GM23248 (cell line): ENCODE results near the gene GALNT1.
"Not testable (repeated sequence)": the region's sequence is repeated elsewhere in the genome, so short reads cannot be mapped to it uniquely, and the experiment has no call there.

Experiments used
- EZH2 ChIP-seq: fragments of 200-600 bp; sonication (generic); IDR thresholded peaks from 2 replicates; pipeline ENCODE4 v1.6.1; 2018; ENCODE audit warnings: antibody characterized with exemption, mild to moderate bottlenecking; ENCODE audit not compliant: insufficient read depth, poor library complexity, severe bottlenecking
- EZH2phosphoT487 ChIP-seq: fragments of 200-600 bp; sonication (generic); IDR thresholded peaks from 2 replicates; pipeline ENCODE4 v1.6.1; 2018; ENCODE audit warnings: antibody characterized with exemption, moderate library complexity, mild to moderate bottlenecking, low read depth; ENCODE audit not compliant: insufficient read depth

DNA sequence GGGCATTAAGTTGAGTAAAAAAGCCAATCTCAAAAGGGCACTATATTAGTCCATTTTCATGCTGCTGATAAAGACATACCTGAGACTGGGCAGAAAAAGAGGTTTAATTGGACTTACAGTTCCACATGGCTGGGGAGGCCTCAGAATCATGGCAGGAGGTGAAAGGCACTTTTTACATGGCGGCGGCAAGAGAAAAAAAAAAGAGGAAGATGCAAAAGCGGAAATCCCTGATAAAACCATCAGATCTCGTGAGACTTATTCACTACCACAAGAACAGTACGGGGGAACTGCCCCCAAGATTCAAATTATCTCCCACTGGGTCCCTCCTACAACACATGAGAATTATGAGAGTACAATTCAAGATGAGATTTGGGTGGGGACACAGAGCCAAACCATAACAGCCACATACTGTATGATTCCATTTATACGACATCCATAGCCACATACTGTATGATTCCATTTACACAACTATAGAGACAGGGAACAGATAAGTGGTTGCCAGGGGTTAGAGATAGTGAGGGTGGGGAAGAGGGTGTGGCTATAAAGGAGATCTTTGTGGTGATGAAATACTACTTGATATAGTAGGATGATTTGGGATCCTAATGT, 5.2 kb upstream of the GALNT1 start:
- TF ChIP-seq EZH2, EZH2phosphoT487: not testable (repeated sequence)
